Measurements from ENCODE around the gene TMPRSS2.

GRCh38 chr21:41439248-41439647 is 68.7 kb downstream of the TMPRSS2 start:
- no peak for TF ChIP-seq POLR2A (IDR thresholded peaks at IDR 0.05)
- TF ChIP-seq, protein P1, sequence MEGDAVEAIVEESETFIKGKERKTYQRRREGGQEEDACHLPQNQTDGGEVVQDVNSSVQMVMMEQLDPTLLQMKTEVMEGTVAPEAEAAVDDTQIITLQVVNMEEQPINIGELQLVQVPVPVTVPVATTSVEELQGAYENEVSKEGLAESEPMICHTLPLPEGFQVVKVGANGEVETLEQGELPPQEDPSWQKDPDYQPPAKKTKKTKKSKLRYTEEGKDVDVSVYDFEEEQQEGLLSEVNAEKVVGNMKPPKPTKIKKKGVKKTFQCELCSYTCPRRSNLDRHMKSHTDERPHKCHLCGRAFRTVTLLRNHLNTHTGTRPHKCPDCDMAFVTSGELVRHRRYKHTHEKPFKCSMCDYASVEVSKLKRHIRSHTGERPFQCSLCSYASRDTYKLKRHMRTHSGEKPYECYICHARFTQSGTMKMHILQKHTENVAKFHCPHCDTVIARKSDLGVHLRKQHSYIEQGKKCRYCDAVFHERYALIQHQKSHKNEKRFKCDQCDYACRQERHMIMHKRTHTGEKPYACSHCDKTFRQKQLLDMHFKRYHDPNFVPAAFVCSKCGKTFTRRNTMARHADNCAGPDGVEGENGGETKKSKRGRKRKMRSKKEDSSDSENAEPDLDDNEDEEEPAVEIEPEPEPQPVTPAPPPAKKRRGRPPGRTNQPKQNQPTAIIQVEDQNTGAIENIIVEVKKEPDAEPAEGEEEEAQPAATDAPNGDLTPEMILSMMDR (IDR thresholded peaks at IDR 0.05), result no peak
- no peak for TF ChIP-seq EP300 (IDR thresholded peaks at IDR 0.05)
